GM21526 (cell line): ENCODE data around the gene MAP4K4.

Source experiments
- ATAC-seq: cut with Tn5 transposase; IDR thresholded peaks from one replicate; pipeline ENCODE4 v1.9.1; 2021; ENCODE audit warnings: moderate library complexity; ENCODE audit not compliant: unreplicated experiment, low FRiP score

Gene MAP4K4

DNA sequence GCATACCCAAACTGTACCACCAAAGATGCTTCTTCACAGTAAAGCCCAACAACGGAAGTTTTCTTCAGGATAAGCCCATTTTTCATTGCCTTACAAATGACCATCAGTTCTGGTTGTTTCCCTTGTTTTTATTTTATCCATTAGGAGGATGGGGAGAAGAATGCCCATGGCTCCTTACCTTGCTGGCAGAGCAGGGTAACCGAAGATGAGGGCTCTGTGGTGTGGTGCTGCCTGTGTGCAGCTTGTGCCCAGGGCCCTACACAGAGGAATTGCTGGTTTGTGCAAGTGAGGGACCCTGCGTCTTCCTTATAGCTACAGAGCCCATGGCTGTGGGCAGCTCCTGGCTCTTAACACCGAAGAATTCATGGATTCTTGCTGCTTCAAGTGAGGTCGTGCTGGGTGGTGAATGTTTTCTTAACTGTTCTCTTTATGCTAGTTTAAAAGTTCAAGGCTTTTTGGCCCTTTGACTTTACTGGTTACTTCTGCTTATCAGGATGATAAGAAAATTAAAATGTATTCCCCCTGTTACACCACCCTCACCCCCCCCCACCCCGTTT, 110.6 kb downstream of the MAP4K4 start:
- no peak for ATAC-seq

DNA sequence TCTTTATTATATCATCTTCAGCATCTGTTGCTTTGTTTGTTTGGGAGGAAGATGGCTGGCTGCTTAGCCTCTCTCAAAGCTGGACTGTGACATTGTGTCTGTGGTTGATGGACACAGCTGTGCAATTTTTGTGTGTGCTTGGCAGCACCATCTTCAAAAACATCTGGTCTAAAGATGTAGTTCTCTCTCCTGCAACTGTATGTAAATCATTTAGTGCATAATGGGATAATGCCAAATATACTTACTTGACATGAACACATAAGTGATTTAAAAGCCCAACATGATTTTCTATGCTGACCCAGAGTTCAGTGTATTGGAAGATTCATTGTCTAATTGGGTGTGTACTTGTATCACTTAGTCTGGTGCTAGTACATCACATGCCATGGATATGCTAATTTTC, 112.2 kb downstream of the MAP4K4 start:
- ATAC-seq: no peak

DNA sequence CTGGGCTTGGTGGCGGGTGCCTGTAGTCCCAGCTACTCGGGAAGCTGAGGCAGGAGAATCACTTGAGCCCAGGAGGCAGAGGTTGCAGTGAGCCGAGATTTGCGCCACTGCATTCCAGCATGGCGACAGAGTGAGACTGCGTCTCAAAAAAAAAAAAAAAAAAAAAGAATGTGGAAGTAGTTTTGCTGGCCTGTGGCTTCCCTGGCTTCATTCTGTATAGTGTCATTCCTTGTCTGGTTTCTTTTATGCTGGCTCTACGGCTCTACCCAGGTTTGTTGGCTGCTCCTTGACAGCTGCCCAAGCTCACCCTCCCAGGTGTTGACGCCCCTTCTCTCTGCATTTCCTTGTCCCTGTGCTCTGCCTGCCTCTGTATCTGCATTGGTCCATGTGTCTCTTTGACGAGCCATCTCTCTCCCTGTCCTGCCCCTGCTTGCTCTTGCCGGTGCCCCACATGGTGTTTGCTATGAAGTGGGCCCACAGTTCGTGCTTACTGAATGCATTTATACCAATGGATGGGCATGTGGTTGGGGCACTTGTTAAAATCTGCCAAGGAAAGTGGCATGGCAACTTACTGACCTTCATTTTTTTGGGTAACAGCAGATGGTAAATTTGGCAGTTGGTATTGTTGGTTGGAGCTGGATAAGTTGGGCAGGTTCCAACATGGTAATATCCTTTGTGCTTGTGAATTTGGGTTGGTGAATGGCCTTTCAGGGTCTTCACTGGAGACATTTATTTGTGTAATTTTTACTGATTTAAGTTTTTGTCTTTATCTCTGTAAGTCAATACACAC, 113.9 kb downstream of the MAP4K4 start:
- ATAC-seq: no peak

DNA sequence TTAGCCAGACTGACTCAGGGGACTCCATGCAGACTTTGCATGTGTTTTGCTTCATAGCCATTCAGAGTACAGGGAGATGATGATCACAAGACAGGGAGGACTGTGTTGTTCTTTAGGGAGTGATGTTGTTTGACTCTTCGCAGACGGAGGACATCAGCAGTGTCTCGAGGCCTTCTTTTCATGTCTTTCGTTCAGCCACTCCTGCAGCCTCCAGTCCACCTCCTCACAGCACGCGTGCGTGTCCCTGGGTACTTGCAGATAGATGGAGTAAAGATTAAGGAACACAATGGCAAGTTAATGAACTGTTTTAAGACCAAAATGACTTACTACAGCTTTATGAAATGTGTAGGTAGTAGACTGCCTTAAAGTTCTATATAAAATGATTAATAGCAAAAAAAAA, 114.7 kb downstream of the MAP4K4 start:
- no peak for ATAC-seq

DNA sequence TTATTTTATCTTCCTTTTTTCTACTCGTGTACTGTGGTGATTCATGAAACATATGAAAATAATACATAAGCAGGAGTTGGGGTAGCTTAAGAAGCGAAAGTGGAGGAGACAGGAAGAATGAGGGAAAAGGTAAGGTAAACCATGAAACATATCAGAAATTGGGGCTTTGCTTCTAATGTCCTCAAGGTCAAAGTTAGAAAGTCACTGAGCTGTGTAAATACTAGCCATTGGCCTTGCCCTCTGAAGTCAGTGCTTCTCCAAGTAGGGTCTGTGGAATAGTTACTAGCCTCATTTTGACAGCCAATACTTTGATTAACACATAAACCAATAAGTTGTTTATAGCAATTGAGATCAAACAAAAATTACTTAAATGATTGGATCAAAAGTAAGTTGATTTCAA, 117.2 kb downstream of the MAP4K4 start:
- ATAC-seq: no peak

DNA sequence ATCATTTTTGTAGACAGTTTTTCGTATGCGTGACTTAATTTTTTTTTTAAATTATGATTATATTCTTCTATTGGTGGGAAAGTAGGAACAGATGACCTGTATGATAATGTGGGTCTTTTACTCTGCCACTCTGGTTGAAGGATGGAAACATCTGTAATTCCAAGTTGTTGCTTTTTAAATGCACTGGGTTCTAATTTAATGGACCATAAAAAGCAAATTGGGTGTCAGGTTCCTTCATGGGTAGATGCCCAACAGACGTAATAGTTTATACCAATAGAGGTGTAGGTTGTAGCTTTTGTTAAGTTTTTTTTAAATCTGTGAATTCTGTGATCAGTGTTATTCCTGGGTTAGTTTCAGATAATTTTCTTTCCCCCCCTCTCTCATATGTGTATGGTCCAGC, 117.6 kb downstream of the MAP4K4 start:
- no peak for ATAC-seq

DNA sequence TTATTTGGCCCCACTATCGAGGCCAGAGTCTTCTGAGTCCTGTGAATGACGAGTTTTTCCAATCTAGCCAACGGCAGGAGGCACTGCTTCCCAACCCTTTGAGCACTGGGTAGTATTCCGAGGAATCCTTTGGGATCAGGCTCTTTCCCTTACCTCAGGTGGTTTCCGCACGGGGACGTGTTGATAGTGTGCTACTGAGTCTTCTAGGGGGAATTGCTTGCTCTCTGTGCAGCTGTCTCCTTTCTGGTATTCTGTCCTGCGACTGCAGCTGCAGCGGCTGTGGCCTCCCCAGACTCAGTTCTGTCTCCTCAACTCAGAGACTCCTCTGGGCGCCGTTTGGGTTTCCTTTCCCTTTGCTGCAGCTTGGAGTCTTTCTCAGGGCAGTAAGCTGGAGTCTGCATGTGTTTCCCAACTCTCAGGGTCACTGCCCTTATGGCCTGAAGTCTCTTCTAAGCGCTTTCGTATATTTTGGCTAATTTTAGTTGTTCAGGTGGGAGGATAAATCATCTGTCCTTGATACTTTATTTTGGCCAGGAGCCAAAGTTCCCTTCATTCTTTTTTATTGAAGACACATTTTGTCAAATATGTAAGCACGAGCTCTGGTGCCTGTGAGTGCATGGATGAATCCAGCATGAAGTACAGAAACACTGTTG, 118.4 kb downstream of the MAP4K4 start:
- no peak for ATAC-seq

DNA sequence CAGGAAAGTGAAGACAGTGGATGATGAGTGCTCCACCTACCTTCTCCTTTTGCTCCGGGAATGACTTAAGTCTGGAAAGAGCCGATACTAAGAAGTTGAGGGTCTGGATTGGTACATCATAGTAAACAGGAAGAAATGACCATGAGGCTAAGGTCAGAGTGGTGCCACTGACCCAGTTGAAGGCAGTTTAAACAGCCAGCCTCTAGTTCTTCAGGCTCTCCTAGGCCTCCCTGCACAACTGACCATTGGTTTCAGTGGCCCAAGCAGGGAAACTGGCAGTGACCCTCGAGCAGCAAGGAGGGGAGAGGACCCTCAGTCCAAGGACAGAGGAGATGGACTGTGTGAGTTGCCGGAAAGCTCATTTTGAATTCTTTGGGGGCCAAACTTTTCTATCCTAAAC, 119.1 kb downstream of the MAP4K4 start:
- no peak for ATAC-seq

DNA sequence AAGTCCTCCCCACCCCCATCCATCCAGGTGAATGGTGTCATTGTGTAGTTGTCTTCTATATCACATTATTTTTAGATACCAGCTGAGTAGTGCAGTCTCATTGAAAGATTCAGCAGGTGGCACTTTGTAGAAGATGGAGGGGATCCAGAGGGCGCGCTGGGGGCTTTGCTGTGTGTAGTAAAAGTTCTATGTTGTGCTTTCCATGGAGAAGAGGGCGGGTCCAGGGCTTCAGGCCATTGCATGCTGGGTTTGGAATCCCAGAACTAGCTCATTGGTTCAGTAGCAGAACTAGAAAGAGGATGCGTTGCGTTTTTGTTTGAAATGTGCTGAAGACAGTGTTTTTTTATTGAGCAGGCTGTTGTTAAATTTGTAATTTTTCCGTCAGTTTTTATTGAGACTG, 120.0 kb downstream of the MAP4K4 start:
- no peak for ATAC-seq

DNA sequence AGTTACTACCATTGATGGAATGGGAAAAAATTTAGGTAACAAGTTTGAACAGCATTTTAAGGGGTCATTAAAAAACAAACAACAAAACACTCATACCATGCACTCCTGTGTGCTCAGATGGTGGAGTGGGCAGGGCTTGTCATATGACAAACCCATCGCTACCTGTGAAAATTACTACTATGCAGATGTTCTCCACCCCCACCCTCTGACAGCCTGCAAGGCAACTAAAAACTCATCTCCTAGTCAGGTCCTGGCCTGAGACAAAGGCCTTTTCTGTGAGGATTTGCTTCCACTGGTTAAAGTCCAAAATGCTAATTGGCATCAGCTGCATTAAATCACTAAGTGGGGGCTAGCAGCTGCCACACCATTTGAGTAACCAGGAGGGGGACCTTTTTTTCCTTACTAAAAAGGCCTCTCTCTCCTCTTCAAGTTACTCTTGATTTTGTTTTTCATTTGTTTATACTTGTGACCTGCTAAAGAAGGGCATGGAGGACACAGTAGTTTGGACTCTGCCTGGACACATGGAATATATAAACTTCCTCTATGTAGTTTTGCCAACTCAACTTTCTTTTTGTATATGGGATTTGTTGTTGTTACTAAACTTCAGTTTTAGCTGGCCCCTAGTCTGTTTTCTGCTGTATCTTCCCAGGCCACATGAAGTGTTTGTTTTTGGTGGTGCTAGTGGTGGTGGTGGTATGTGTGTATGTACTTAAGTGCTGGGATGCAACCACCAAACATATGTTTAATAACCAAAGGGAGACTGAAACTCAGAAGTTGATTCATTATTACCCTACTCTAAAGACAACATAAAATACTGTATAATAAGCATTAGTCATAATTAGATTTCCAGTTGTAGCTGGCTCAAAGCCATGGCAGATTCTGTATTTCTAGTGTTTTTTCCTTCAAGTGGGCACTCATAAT, 121.3 kb downstream of the MAP4K4 start:
- ATAC-seq: no peak

DNA sequence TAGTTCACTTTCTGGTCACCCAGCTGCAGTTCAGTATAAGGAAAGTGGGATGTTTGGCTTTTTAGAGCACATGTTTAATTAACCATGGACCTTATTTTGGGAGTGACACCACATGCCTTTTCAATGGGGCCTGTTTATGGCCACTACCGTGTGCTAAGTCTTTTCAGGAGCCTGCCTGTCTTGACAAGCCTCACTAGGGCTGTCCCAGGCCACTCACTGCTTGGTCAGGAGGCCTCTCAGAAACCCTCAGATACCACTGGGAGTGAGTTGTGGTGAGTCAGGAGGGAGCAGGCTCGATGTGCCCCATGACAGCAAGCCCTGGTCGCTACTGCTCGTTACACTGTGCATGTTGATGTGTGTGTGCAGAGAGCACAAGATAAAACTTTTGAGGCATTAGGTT, 123.0 kb downstream of the MAP4K4 start:
- ATAC-seq: no peak

DNA sequence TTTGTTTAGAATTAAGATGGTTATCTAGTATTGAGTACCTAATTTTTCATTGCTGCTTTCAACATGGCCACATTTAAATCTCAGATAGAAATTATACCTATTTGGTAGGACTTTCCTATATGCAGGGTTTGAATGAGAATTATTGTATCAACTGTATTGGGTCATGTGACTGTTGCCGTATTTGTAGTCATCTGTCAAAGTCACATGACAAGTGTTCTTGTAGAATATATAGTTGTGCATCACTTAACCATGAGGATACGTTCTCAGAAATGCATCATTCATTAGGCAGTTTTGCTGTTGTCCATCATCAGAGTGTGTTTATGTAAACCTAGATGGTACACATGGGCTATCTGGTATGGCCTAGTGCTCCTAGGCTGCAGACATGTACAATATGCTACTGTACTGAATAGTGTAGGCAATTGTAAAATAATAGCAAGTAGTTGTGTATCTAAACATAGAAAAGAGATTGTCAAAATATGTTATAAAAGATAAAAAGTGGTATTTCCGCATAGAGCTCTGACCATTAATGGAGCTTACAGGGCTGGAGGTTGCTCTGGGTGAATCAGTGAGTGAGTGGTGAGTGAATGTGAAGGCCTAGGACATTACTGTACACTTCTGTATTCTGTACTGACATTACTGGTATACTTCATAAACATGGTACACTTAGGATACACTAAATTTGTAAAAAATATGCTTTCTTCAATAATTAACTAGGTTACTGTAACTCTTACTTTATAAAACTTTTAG, 123.7 kb downstream of the MAP4K4 start:
- ATAC-seq: no peak

DNA sequence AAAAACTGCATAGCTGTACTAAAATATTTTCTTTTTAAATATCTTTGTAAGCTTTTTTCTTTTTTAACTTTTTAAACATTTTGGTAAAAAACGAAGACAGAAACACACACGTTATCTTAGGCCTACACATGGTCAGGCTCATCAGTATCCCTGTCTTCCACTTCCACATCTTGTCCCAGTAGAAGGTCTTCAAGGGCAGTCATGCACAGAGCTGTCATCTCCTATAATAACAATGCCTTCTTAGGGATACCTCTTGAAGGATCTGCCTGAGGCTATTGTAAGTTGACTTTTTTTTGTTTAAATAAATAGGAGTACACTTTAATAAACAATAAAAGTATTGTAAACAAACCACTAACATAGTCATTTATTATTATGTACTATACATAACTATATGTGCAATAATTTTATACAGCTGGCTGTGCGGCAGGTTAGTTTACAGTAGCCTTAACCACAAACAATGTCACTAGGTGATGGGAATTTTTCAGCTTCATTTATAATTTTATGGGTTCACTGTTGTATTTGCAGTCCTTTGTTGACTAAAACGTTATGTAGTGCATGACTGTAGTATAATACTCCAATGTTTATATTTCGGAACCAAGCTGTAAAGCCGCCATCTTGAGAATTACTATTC, 124.4 kb downstream of the MAP4K4 start:
- no peak for ATAC-seq

DNA sequence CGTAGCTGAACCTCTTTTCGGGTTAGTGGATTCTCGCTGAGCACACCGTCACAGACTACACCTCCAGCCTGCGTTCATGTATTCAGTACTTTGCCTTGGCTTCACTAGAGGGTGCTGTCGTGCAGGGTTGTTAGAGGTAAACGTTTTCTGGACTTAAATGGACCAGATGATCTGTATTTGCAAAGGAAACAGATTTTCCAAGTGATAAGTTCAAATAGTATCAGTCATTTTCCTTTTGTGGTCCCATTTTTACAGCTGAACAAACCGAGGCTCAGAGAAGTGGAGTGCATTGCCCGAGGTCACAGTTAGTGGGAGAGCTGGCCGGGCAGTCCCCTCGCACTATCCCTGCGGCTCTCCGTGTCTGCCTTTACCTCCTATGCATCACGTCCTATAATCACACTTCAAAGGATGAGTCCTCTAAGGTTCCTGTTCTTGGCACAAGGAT, 125.9 kb downstream of the MAP4K4 start:
- ATAC-seq: peak; percentile 69

DNA sequence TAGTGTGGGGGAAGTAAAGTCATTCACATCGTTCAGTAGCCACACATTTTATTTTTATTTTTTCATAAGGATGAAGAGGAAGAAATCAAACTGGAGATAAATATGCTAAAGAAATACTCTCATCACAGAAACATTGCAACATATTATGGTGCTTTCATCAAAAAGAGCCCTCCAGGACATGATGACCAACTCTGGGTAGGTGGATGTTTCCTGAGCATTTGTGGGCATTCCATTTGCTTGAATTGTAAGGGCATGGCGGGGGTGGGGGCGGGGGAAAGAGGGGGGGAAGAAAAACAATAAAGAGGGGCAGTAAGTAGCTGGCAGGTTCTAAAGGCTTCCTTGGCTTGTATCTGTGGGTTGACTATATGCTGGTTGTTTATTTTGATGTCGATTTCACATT, 126.4 kb downstream of the MAP4K4 start:
- ATAC-seq: no peak

DNA sequence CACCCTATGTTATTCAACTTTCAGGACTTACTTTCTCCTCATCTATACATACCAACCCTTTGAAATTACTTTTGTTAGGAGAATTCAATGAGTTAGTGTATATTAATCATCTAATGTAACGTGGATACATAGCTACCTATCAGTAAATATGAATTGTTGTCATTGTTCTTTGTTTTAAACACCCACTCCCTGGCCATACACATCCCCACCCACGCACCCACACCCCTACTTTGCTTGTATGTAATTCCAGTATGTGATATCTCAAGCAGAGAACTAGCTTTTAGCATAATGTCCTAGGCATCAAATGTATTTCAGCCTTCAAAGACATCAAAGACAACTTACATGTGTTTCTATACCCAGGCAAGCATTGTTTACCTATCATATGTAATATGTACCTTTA, 129.2 kb downstream of the MAP4K4 start:
- ATAC-seq: no peak

DNA sequence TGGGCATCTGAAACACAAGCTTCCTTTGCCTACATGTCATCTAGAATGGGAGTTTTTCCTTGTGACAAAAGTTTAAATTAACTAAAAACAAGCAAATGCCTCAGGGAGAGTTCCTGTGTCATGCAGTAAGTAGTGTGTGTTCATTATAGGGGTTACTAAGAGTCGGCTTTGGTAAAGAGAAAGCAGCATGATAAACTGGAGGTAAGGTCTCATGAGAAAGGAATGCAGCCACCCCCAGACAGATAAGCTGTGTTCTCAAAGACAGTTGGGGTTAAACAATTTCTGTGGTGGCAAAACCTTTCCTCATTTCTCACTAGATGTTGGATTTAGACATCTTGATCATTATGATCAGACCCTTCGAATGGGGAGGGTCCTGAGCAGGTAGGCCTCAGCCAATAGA, 129.7 kb downstream of the MAP4K4 start:
- ATAC-seq: no peak

DNA sequence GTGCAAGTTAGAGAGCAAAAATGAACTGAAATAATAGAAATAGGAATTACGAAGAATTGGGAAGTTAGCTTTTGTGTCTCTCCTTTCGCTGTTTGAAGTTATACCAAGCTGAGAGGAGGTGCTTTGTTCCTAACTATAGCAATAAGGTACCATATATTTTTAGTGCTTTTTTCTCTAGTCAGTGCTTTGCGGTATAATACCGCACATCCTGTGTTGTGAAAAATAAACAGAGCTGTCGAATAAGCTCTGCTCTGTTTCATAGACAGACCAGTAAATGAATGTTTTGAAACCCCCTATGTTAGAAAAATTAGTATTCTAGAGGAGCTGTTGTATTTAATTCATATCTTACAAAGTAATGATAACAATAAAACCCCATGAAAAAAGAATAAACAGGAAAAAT, 130.8 kb downstream of the MAP4K4 start:
- no peak for ATAC-seq

DNA sequence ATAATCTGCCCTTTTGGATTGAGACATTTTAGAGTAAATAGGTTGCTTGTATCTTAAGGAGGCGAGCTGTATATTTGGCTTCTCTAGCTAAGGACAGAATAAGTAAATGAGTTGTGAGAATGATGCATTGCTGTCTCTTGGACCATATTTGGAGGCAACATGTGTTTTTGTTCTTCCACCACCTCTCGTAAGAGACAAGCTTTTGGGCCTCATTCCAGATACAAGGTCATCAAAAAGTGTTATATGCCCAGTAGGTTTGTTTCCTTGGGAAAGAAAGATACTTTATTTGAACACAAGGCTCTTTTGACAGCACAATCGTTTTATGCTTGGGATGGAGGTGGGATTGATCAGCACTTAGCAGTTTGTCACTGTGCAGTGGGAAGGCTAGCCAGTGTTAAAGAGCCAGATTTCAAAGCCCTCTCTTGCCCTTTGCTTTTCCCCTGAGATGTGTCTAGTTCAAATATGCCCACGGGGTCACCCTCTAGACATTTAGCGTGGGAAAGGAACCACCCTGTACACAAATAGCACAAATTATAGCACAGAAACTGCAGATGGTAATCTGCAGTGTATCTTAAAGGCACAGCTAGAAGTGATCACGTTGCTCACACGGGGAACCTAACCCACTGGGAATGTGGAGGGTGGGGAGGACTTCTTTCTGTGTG, 131.3 kb downstream of the MAP4K4 start:
- ATAC-seq: no peak
